Lower lobe of right lung (tissue), 2 donors: Measurements from ENCODE around the gene OR10K1. TPM values are rescaled to one million over a fixed set of nuclear protein-coding genes. Genes with fewer than 3 reads are reported as not detected.

Experiments used
- ATAC-seq, 2 donors: fragments of 200-7000 bp; cut with Tn5 transposase; one replicate each; pipeline ENCODE4 v1.9.1; 2020 to 2022; ENCODE audit warnings: mild to moderate bottlenecking in 2 of 2, moderate library complexity in 2 of 2
- DNase-seq: peaks from one replicate; pipeline ENCODE4 v3.0.0-alpha.2; 2020
- H3K27ac ChIP-seq: fragments of 200-600 bp; one replicate; pipeline ENCODE4 v1.8.0; 2022
- H3K27me3 ChIP-seq: fragments of 200-600 bp; one replicate; pipeline ENCODE4 v1.8.0; 2022; ENCODE audit warnings: low read depth
- H3K36me3 ChIP-seq: fragments of 200-600 bp; one replicate; pipeline ENCODE4 v1.8.0; 2022; ENCODE audit warnings: mild to moderate bottlenecking
- H3K4me1 ChIP-seq: fragments of 200-600 bp; one replicate; pipeline ENCODE4 v1.8.0; 2022
- H3K4me3 ChIP-seq: fragments of 200-600 bp; one replicate; pipeline ENCODE4 v1.8.0; 2022; ENCODE audit warnings: mild to moderate bottlenecking
- H3K9me3 ChIP-seq: fragments of 200-600 bp; one replicate; pipeline ENCODE4 v1.8.0; 2022
- CTCF ChIP-seq: fragments of 200-600 bp; IDR thresholded peaks from one replicate; pipeline ENCODE4 v1.8.0; 2022; ENCODE audit warnings: antibody characterized with exemption, mild to moderate bottlenecking
- intact Hi-C: fragments of 100-400 bp; cut with DNase I; formaldehyde crosslinking; loops from one replicate; pipeline ENCODE4 v1.11.0; 2022
- total RNA-seq: library from RNA; stranded (reverse); fragmentation: NEBNext Ultra II Directional; extraction: Animal tissue kit (Norgen Biotek cat#: 25700); gene quantifications from one replicate; pipeline ENCODE4 v1.2.1, GENCODE V29; 2021
- donor health status: DM: no; HTN: yes; CAD: no; lungs with severe emphysema.

Gene OR10K1
- total RNA-seq, 1 donor from 2014 or later = not detected

- Histone ChIP-seq H3K9me3 (no peaks in the 10 kb centered on the region), H3K4me1 (no peaks in the 10 kb centered on the region), H3K27me3 (no peaks in the 10 kb centered on the region), H3K27ac (no peak overlapping the region), H3K36me3 (no peaks in the 10 kb centered on the region), H3K4me3 (no peak overlapping the region)
- DNase-seq = no peak
- peak; percentile 13 for TF ChIP-seq CTCF
- no peak for ATAC-seq
- intact Hi-C loops = no loop called here
These were observed 34.7 kb downstream of the OR10K1 start for GRCh38 chr1:158496374-158496773.

- no peak overlapping the region for H3K27ac ChIP-seq
- TF ChIP-seq CTCF = peak; percentile 43
- H3K4me3 ChIP-seq = no peak overlapping the region
- intact Hi-C loops = no loop called here
- H3K9me3 ChIP-seq = no peaks in the 10 kb centered on the region
- ATAC-seq (peak; percentile 51 to 55), DNase-seq (peak; percentile 44)
- no peaks in the 10 kb centered on the region for H3K36me3 ChIP-seq
- H3K4me1 ChIP-seq = no peaks in the 10 kb centered on the region
- H3K27me3 ChIP-seq = no peaks in the 10 kb centered on the region
These were observed 44.8 kb downstream of the OR10K1 start for GRCh38 chr1:158506369-158506987.

GRCh38 chr1:158507511-158507910 lies 45.9 kb downstream of the OR10K1 start:
- Histone ChIP-seq H3K36me3 (no peaks in the 10 kb centered on the region), H3K4me3 (no peak overlapping the region), H3K9me3 (no peaks in the 10 kb centered on the region), H3K27me3 (no peaks in the 10 kb centered on the region), H3K4me1 (no peaks in the 10 kb centered on the region), H3K27ac (no peak overlapping the region)
- no peak for TF ChIP-seq CTCF
- intact Hi-C loops = no loop called here
- ATAC-seq (no peak), DNase-seq (no peak)

- DNase-seq (no peak), ATAC-seq (no peak)
- no peak for TF ChIP-seq CTCF
- H3K9me3 ChIP-seq = no peaks in the 10 kb centered on the region
- H3K4me3 ChIP-seq = no peak overlapping the region
- H3K27me3 ChIP-seq = no peaks in the 10 kb centered on the region
- no peaks in the 10 kb centered on the region for H3K36me3 ChIP-seq
- no peaks in the 10 kb centered on the region for H3K4me1 ChIP-seq
- intact Hi-C loops = no loop called here
- H3K27ac ChIP-seq = no peak overlapping the region
These were observed 48.0 kb downstream of the OR10K1 start for GRCh38 chr1:158509471-158510156.

- intact Hi-C loops = no loop called here
These were observed 55.3 kb downstream of the OR10K1 start for GRCh38 chr1:158516966-158517365.

More at GRCh38 chr1:158516966-158517365, 55.3 kb downstream of the OR10K1 start:
- Histone ChIP-seq H3K4me1 (no peaks in the 10 kb centered on the region), H3K4me3 (no peak overlapping the region), H3K27ac (no peak overlapping the region), H3K36me3 (no peaks in the 10 kb centered on the region), H3K27me3 (peaks cover 11% of the 10 kb centered on the region), H3K9me3 (no peaks in the 10 kb centered on the region)
- DNase-seq (no peak), ATAC-seq (no peak)
- TF ChIP-seq CTCF = no peak

Other genes with a start within 250 kb of the OR10K1 start
- gene CD1A, start 207.4 kb upstream of the OR10K1 start, total RNA-seq = 2.3 TPM
- gene CD1C, start 171.9 kb upstream of the OR10K1 start, total RNA-seq = 3.0 TPM
- gene CD1B, start 130.3 kb upstream of the OR10K1 start, total RNA-seq = not detected
- gene CD1E, start 107.9 kb upstream of the OR10K1 start, total RNA-seq = 2.6 TPM
- gene OR10T2, start 62.4 kb upstream of the OR10K1 start, total RNA-seq = not detected
- not detected for gene OR10K2, start 35.6 kb upstream of the OR10K1 start, total RNA-seq
- not detected for gene OR10R2, start 10.4 kb downstream of the OR10K1 start, total RNA-seq
- not detected for gene OR6Y1, start 92.6 kb downstream of the OR10K1 start, total RNA-seq
- gene OR6P1, start 108.7 kb downstream of the OR10K1 start, total RNA-seq = not detected
- gene OR10X1, start 118.1 kb downstream of the OR10K1 start, total RNA-seq = not detected
- gene OR10Z1, start 143.4 kb downstream of the OR10K1 start, total RNA-seq = not detected
- 0.50 TPM for gene SPTA1, start 224.9 kb downstream of the OR10K1 start, total RNA-seq
- not detected for gene OR6K2, start 238.8 kb downstream of the OR10K1 start, total RNA-seq